CMK (cell line): ENCODE results near the gene IFI6.
"Not testable (repeated sequence)": the region's sequence is repeated elsewhere in the genome, so short reads cannot be mapped to it uniquely, and the experiment has no call there.

ENCODE experiments used
- DNase-seq: peaks from one replicate; pipeline ENCODE4 v3.0.0-alpha.2; 2010; ENCODE audit warnings: low read depth

The IFI6 gene

DNA sequence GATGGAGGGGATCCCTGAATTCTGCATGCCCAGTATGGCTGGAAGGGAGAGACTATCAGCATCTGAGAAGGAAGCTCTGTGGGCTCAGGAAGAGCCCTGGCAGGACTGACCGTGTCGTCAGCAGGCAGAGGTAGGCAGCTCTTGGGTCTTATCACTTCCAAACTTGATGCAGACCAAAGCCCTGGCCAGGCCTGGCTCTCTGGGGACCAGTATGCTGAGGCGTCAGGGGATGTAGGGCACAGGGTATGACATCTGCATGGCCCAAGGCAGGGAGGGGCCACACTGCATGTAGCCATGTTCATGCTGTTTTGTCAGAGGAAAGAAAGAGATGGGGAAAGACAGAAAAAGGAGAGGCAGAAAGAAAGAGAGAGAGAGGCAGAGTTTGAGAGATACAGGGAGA is 43.3 kb downstream of the IFI6 start:
- no peak for DNase-seq

- not testable (repeated sequence) for DNase-seq
Measured at GRCh38 chr1:27627733-27628132, 44.3 kb downstream of the IFI6 start.

DNA sequence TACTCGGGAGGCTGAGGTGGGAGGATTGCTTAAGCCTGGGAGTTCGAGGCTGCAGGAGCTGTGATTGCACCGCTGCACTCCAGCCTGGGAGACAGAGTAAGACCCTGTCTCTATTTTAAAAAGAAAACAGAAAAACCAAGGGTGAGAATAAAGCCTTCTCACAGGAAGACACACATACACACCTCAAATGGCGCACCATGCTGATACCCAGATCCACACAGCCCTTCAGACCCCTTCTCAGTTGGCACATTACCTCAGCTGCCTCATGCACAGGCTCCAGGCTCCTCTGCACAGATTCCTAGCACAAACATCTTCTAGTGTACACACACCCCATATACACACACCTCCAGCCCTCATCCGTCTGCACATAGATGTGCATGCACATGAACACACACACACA is 44.9 kb downstream of the IFI6 start:
- DNase-seq: no peak

GRCh38 chr1:27626031-27626935 is 45.7 kb downstream of the IFI6 start:
- no peak for DNase-seq

GRCh38 chr1:27624467-27625178 is 47.4 kb downstream of the IFI6 start:
- DNase-seq: no peak

- DNase-seq: no peak
Measured at GRCh38 chr1:27623327-27624212, 48.4 kb downstream of the IFI6 start.

DNA sequence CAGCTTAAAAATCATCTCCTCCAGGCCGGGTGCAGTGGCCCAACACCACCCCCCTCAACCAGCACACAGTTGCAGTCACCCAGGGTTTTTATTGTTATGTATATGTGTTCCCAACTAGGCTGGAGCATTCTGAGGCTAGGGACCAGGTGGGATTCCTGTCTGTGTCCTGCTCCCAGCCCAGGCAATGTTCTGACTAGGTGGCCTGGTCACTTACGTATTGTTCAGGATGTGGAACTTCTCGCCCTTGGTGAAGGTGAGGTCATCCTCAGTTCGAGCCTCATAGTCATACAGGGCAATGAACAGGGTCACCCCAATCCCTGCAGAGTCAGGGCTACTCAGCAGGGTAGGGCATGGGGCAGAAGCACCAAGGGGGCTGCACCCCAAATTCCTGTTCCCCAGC is 49.2 kb downstream of the IFI6 start:
- no peak for DNase-seq

DNA sequence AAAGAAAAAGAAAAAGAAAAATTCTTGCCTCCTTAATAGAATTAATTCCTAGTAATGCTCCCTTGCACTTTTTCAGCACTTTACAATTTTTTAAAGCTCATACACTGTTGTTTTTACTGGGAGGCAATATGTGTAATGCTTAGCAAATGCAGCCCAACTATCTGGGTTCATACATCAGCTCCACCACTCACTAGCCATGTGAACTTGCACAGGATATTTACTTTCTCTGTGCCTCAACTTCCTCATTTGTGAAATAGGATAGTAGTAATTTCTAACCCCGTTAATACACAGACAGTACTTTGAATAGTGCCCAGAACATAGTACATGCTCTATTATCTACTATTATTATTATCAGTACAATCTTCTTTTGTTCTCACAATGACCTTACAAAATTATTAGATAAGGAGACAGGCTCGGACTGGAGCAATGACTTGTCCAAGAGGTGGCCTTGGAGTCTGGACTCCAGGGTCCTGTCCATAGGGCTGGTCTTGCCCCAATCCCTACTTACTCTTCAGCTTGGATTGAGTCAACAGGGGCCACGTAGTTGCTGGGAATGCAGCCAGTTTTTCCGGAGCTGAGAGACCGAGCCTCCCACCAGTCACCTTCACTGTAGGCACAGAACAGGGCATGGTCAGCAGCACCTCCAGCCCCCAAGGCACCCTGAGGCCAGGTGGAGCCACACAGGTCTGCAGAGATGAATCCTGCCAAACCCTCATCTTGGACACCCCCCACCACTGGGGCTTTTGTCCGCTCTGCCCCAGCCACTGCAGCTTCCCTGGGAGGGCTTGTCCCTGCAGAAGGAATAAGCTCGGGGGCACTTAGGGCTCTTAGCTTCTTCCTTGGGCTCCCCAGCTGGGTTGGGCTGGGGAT is 50.7 kb downstream of the IFI6 start:
- DNase-seq: no peak

DNA sequence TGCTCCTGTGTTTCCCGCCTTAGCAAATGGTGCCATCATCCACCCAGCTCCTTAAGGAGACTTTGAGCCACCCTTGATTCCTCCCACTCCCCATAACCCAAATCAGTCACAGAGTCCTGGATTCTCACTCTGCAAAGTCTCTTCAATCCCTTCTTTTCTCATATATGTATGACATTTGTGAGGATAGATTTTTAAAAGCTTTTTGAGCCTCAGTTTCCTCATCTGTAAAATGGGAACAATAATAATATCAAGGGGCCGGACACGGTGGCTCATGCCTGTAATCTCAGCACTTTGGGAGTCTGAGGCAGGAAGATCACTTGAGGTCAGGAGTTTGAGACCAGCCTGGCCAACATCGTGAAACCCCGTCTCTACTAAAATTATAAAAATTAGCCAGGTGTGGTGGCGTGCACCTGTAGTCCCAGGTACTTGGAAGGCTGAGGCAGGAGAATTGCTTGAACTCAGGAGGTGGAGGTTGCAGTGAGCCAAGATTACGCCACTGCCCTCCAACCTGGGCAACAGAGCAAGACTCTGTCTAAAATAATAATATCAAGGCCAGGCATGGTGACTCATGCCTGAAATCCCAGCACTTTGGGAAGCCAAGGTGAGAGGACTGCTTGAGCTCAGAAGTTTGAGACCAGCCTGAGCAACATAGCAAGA is 52.1 kb downstream of the IFI6 start:
- not testable (repeated sequence) for DNase-seq

DNA sequence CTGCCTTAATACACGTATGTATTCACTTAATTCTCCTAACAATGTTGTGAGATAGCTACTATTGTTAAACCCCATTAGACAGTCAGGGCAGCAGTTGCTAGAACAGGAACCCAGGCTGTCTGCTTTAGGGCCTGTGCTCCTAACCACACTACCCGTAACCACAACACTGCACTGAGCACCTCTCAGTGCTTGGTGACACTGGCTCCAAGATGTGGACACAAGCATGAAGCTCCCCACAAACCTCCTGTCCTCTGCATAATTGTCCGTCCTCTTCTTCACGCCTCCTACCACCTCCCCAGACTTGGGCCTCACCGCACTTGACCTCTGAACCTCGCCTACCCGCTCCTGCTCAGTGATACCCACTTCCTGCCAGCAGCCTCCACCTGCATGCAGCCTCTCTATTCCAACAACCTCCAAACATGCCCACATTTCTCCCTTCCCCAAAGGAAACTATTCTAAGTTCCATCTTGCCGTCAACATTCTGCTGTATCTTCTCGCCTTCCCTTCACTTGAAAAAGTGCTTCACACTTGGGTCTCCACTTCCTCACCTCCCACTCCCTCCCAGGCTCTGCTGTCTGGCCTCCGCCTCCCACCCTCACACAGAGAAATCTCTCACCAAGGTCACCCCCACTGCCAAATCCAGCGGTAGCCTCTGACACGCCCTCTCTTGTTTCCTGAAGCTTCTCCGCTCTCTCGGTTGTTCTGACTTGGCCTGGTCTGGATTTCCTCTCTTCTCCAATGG is 53.5 kb downstream of the IFI6 start:
- DNase-seq: no peak

- no peak for DNase-seq
Measured at GRCh38 chr1:27617420-27617819, 54.6 kb downstream of the IFI6 start.

DNA sequence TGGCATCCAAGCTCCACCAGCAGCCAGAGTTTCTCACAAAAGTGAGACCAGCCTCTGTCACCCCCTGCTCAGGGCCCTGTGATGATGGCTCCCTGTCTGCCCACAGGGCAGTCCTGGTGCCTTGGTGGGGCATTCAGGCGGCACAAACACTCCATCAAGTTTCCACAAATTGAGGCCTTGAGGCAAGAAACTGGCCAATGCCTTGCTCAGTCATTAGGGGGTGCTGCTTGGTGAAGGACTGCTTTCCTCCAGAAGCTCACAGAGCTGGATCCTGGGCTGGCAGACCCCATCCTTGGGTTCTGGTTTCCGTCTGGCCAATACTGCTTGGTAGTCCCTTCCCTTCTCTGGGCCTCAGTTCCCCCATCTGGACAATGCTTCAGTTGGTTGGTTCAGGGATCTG is 55.6 kb downstream of the IFI6 start:
- no peak for DNase-seq
